Psoas muscle (tissue), 8 donors: ENCODE measurements around the gene SHC3. TPM values are rescaled to one million over a fixed set of nuclear protein-coding genes. Genes with fewer than 3 reads are reported as not detected.

Source experiments
- ATAC-seq, 4 donors: fragments of 200-7000 bp; cut with Tn5 transposase; one replicate each; pipeline ENCODE4 v1.9.1; 2020; ENCODE audit warnings: moderate library complexity in 3 of 4, mild to moderate bottlenecking in 2 of 4
- DNase-seq, 2 donors: peaks; one replicate each; pipeline ENCODE4 v3.0.0-alpha.2; 2020
- H3K27ac ChIP-seq: fragments of 200-600 bp; one replicate; pipeline ENCODE4 v1.8.0; 2022
- H3K27me3 ChIP-seq, 3 donors: fragments of 200-600 bp in 1 of 3; one replicate each; pipeline versions ENCODE4 v1.6.1 to v1.8.0; 2013 to 2022; ENCODE audit warnings: low read length in 2 of 3, mild to moderate bottlenecking in 2 of 3, moderate library complexity in 1 of 3; ENCODE audit not compliant: insufficient read depth in 3 of 3
- H3K36me3 ChIP-seq, 2 donors: fragments of 200-600 bp in 1 of 2; one replicate each; pipeline versions ENCODE4 v1.6.1 to v1.8.0; 2013 to 2022; ENCODE audit warnings: low read depth in 1 of 2, mild to moderate bottlenecking in 1 of 2, moderate library complexity in 1 of 2; ENCODE audit not compliant: insufficient read depth in 1 of 2
- H3K4me1 ChIP-seq: fragments of 200-600 bp; one replicate; pipeline ENCODE4 v1.8.0; 2022
- H3K4me3 ChIP-seq: fragments of 200-600 bp; one replicate; pipeline ENCODE4 v1.8.0; 2022; ENCODE audit warnings: mild to moderate bottlenecking
- H3K9me3 ChIP-seq: fragments of 200-600 bp; one replicate; pipeline ENCODE4 v1.8.0; 2022
- CTCF ChIP-seq: fragments of 200-600 bp; IDR thresholded peaks from one replicate; pipeline ENCODE4 v1.8.0; 2022; ENCODE audit warnings: antibody characterized with exemption
- WGBS, 3 donors: extraction: QIAGEN DNeasy Blood & Tissue Kit; methylation state at CpG; one replicate each; pipeline versions ENCODE4 v1.1.6 to v1.1.7; 2013; 5-methylcytosine and 5-hydroxymethylcytosine counted together
- intact Hi-C, 2 donors: fragments of 100-400 bp; cut with DNase I; formaldehyde crosslinking; loops; one replicate each; pipeline versions ENCODE4 v1.11.0 to v1.14.2; 2022
- polyA plus RNA-seq, 3 donors: library from polyadenylated mRNA; stranded (reverse); fragments of 200-250 nt; gene quantifications; one replicate each; pipeline ENCODE4 v1.2.3, GENCODE V29; 2013
- total RNA-seq, 4 donors: library from RNA; stranded (reverse); fragmentation: NEBNext Ultra II Directional in 2 of 4; extraction: Animal tissue kit (Norgen Biotek cat#: 25700) in 2 of 4; gene quantifications; one replicate each; pipeline versions ENCODE4 v1.2.1 to v1.2.4, GENCODE V29; 2021 to 2023
- donor health status: healthy with polysubstance abuse.
- donor health status: DM: no; HTN: no; CAD: no; lungs with moderate emphysema.
- donor health status: Bipolar disorder and iron deficiency.
- donor health status: healthy.
- donor health status: DM: yes; HTN: yes; CAD: no.
- donor health status: DM: no; HTN: no; CAD: no.
- donor health status: DM: no; HTN: no; CAD: no.
- donor health status: DM: yes; HTN: yes; CAD: no.

The SHC3 gene
- total and polyA plus RNA-seq, 7 donors = 0.04 to 0.71 (median 0.20) TPM

- intact Hi-C loops = no loop called here
- no peak for TF ChIP-seq CTCF
- H3K9me3 ChIP-seq = no peaks in the 10 kb centered on the region
- peaks cover 17% of the 10 kb centered on the region for H3K4me1 ChIP-seq
- WGBS, 3 donors = 72 to 78% (median 76%) methylated on average over 3 of the region's 3 CpGs
- ATAC-seq (no peak), DNase-seq (no peak)
- no peak overlapping the region for H3K27ac ChIP-seq
- no peaks in the 10 kb centered on the region for H3K36me3 ChIP-seq
- H3K4me3 ChIP-seq = no peak overlapping the region
- peaks cover 0 to 10% (median 2%) of the 10 kb centered on the region in 3 donors for H3K27me3 ChIP-seq
Measured at GRCh38 chr9:89183146-89183545, 4.5 kb upstream of the SHC3 start.

- no peak for TF ChIP-seq CTCF
- ATAC-seq = no peak
- 97 to 99% (median 98%) methylated on average over 10 of the region's 10 CpGs for WGBS, 3 donors
- Histone ChIP-seq H3K4me1 (peaks cover 17% of the 10 kb centered on the region), H3K9me3 (no peaks in the 10 kb centered on the region), H3K4me3 (no peak overlapping the region), H3K36me3 (no peaks in the 10 kb centered on the region), H3K27me3 (peaks cover 0 to 16% (median 9%) of the 10 kb centered on the region in 3 donors), H3K27ac (no peak overlapping the region)
- DNase-seq = no peak
- intact Hi-C loops = no loop called here
Measured at GRCh38 chr9:89182369-89182768, 3.8 kb upstream of the SHC3 start.

DNA sequence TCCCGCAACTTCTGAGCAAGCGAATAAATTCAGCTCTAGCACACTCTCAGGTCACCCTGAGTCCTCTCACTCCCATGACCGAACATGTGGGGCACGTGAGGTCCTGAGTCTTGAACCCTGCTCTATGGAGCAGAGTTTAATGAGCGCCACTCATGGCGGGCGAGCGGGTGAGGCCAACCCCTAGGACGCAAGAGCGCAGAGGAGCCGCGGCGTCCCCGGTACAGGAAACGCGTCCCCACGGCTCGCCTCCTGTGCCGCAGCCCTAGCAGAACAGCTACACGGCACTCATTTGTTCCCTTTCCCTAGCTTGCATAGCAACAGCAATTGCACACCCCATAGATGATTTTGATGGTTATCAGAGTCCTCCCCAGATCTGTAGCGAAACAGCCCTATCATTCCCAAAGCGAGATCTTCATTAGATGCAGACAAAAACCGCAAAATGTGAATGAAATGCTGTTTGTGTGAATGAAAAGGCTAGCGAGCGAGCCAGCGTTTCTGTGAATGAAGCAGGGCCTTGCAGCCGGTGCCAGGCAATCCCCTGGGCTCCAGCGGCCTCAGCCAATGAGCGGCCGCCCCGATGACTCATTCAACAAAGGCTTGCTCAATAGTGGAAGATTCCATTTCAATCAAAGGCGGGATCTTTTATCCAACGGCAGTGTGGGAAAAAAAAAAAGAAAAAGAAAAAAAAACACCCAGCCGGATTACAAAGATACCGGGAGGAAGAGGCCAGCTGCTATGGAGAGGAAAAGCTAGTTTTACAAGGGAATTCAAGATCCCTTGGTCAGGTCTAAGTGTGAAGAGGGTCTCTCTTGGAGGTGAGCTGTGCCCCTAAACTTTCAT, 1.5 kb upstream of the SHC3 start:
- Histone ChIP-seq H3K27me3 (peaks cover 4 to 39% (median 17%) of the 10 kb centered on the region in 3 donors), H3K36me3 (no peaks in the 10 kb centered on the region), H3K4me1 (peaks cover 17% of the 10 kb centered on the region), H3K9me3 (no peaks in the 10 kb centered on the region), H3K4me3 (peak overlapping the region; percentile 66), H3K27ac (peak overlapping the region; percentile 59)
- ATAC-seq = peak; percentile 93 to 98 (median 96)
- DNase-seq = peak; percentile 89 to 92
- 1 to 4% (median 1%) methylated on average over 35 of the region's 35 CpGs for WGBS, 3 donors
- intact Hi-C loops = loop anchor here in 1 of 2 donors (10.0 kb wide), 2 partner anchors 115 to 365 kb away; no protein-coding TSS in a partner anchor
- TF ChIP-seq CTCF = no peak

- no peaks in the 10 kb centered on the region for H3K9me3 ChIP-seq
- H3K36me3 ChIP-seq = no peaks in the 10 kb centered on the region
- intact Hi-C loops = loop anchor here in 1 of 2 donors (10.0 kb wide), 2 partner anchors 115 to 365 kb away; no protein-coding TSS in a partner anchor
- H3K4me1 ChIP-seq = peaks cover 17% of the 10 kb centered on the region
- H3K27me3 ChIP-seq = peaks cover 4 to 45% (median 17%) of the 10 kb centered on the region in 3 donors
- ATAC-seq = no peak
- H3K4me3 ChIP-seq = peak overlapping the region; percentile 66
- no peak for TF ChIP-seq CTCF
- H3K27ac ChIP-seq = peak overlapping the region; percentile 59
- peak in 1 of 2 donors; percentile 18 for DNase-seq
- 34 to 38% (median 34%) methylated on average over 4 of the region's 4 CpGs for WGBS, 3 donors
Measured at GRCh38 chr9:89179540-89179894, 899 bp upstream of the SHC3 start.
